ENCODE data around the gene OVOL1. TPM values are rescaled to one million over a fixed set of nuclear protein-coding genes. Genes with fewer than 3 reads are reported as not detected.

The OVOL1 gene
- polyA plus RNA-seq, 3 donors, result 0.08 TPM; not detected in 2

DNA sequence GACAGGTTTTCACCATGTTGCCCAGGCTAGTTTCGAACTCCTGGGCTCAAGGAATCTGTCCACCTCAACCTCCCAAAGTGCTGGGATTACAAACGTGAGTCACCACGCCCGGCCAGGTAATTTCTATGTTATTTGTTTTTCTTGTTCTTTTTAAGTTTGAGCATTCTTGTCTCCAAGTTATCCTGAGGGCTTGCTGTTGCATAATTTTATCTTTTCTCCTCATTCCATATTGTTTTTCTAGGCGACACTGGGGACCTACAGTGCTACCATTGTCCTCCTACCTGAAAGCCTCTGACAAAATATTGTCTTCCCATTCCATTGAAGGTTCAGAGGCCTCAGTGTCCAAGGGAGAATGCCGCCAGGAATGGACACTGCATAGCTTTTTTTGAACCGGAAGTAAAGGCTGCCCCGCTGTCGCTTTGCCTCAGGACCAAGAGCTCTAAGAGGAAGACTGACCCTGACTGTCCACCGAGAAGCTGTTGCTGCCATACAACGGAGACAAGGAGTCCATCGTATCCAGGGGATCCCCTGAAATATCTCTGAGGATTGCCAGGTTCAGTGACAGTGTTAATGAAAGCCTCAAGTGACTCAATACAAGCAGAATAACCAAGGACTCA, 15.8 kb upstream of the OVOL1 start:
- H3K4me3 Mint-ChIP-seq, result no peak overlapping the region
- peaks cover 4 to 22% of the 10 kb centered on the region in 2 donors for H3K36me3 Mint-ChIP-seq
- WGBS (ENCODE audit: insufficient coverage), result 95% methylated on average over 6 of the region's 12 CpGs
- DNase-seq, result no peak
- H3K4me2 ChIP-seq (replicated peaks; ENCODE audit: extremely low read depth, low read length, poor library complexity, severe bottlenecking), result no peak overlapping the region
- H3K27me3 ChIP-seq (ENCODE audit: control insufficient read depth in 2 of 2, insufficient read depth in 2 of 2, low read length in 2 of 2), result no peaks in the 10 kb centered on the region
- H3K4me1 ChIP-seq (ENCODE audit: control insufficient read depth in 1 of 2, insufficient read depth in 2 of 2, low read length in 2 of 2), result peaks cover 73 to 83% of the 10 kb centered on the region in 2 donors
- no peak overlapping the region for H3K4me3 ChIP-seq (replicated peaks in 1 of 3; ENCODE audit: low read depth in 2 of 3, low read length in 3 of 3)
- intact Hi-C loops (cut with micrococcal nuclease), result no loop called here
- peak overlapping the region in 6 of 7 donors; percentile 25 to 93 (median 84) for H3K27ac Mint-ChIP-seq
- no peaks in the 10 kb centered on the region for H4K20me1 ChIP-seq (ENCODE audit: insufficient read depth, low read length)
- peaks cover 0 to 2% (median 0%) of the 10 kb centered on the region in 7 donors for H3K9me3 Mint-ChIP-seq
- no peaks in the 10 kb centered on the region for H3K9me3 ChIP-seq (replicated peaks in 1 of 2; ENCODE audit: control insufficient read depth in 1 of 2, insufficient read depth in 1 of 2, low read length in 2 of 2)
- peaks cover 0 to 2% (median 0%) of the 10 kb centered on the region in 3 donors for H3K27me3 Mint-ChIP-seq (ENCODE audit: low read depth in 3 of 3)
- H3K36me3 ChIP-seq (replicated peaks in 1 of 2; ENCODE audit: control insufficient read depth in 1 of 2, insufficient read depth in 2 of 2, low read length in 2 of 2), result no peaks in the 10 kb centered on the region
- peaks cover 45% of the 10 kb centered on the region for H3K79me2 ChIP-seq (ENCODE audit: insufficient read depth, low read length)
- peak overlapping the region in 1 of 2 donors; percentile 10 for H3K27ac ChIP-seq (ENCODE audit: low read depth in 1 of 2, low read length in 2 of 2)
- peaks cover 86% of the 10 kb centered on the region for H3K4me1 Mint-ChIP-seq
- TF ChIP-seq CTCF (IDR thresholded peaks at IDR 0.05), result no peak
- H2AFZ ChIP-seq (ENCODE audit: insufficient read depth, low read depth, low read length, poor library complexity, severe bottlenecking), result no peak overlapping the region
- H3K9ac ChIP-seq (ENCODE audit: insufficient read depth, low read length, poor library complexity, severe bottlenecking), result no peak overlapping the region

- Mint-ChIP-seq H3K9me3 (peaks cover 0 to 2% (median 0%) of the 10 kb centered on the region in 7 donors), H3K4me3 (no peak overlapping the region), H3K36me3 (peaks cover 4 to 25% of the 10 kb centered on the region in 2 donors), H3K4me1 (peaks cover 87% of the 10 kb centered on the region), H3K27me3 (ENCODE audit: low read depth in 3 of 3) (peaks cover 0 to 2% (median 0%) of the 10 kb centered on the region in 3 donors), H3K27ac (peak overlapping the region in 5 of 7 donors; percentile 15 to 91 (median 75))
- H2AFZ ChIP-seq (ENCODE audit: insufficient read depth, low read depth, low read length, poor library complexity, severe bottlenecking), result no peak overlapping the region
- H3K27me3 ChIP-seq (ENCODE audit: control insufficient read depth in 2 of 2, insufficient read depth in 2 of 2, low read length in 2 of 2), result no peaks in the 10 kb centered on the region
- intact Hi-C loops (cut with micrococcal nuclease), result no loop called here
- no peak overlapping the region for H3K4me3 ChIP-seq (replicated peaks in 1 of 3; ENCODE audit: low read depth in 2 of 3, low read length in 3 of 3)
- peaks cover 79 to 87% of the 10 kb centered on the region in 2 donors for H3K4me1 ChIP-seq (ENCODE audit: control insufficient read depth in 1 of 2, insufficient read depth in 2 of 2, low read length in 2 of 2)
- no peak overlapping the region for H3K9ac ChIP-seq (ENCODE audit: insufficient read depth, low read length, poor library complexity, severe bottlenecking)
- H3K79me2 ChIP-seq (ENCODE audit: insufficient read depth, low read length), result peaks cover 47% of the 10 kb centered on the region
- H3K9me3 ChIP-seq (replicated peaks in 1 of 2; ENCODE audit: control insufficient read depth in 1 of 2, insufficient read depth in 1 of 2, low read length in 2 of 2), result no peaks in the 10 kb centered on the region
- no peak for TF ChIP-seq CTCF (IDR thresholded peaks at IDR 0.05)
- no peaks in the 10 kb centered on the region for H3K36me3 ChIP-seq (replicated peaks in 1 of 2; ENCODE audit: control insufficient read depth in 1 of 2, insufficient read depth in 2 of 2, low read length in 2 of 2)
- H3K4me2 ChIP-seq (replicated peaks; ENCODE audit: extremely low read depth, low read length, poor library complexity, severe bottlenecking), result no peak overlapping the region
- DNase-seq, result no peak
- no peak overlapping the region for H3K27ac ChIP-seq (ENCODE audit: low read depth in 1 of 2, low read length in 2 of 2)
- peaks cover 2% of the 10 kb centered on the region for H4K20me1 ChIP-seq (ENCODE audit: insufficient read depth, low read length)
- WGBS (ENCODE audit: insufficient coverage), result 74% methylated on average over 6 of the region's 6 CpGs
Observed at GRCh38 chr11:65771589-65772112, 15.2 kb upstream of the OVOL1 start.
